Fibroblast of the aortic adventitia (primary cell): ENCODE measurements around the gene OR10H1. TPM values are rescaled to one million over a fixed set of nuclear protein-coding genes. Genes with fewer than 3 reads are reported as not detected.

Experiments used
- DNase-seq: peaks from one replicate; pipeline ENCODE4 v3.0.0-alpha.2; 2010; ENCODE audit warnings: low read depth
- H3K4me3 ChIP-seq: 2 replicates; pipeline ENCODE4 v1.5.1; 2011; ENCODE audit warnings: low read depth, mild to moderate bottlenecking, control low read depth, low read length, moderate library complexity
- total RNA-seq: library from RNA; depleted of rRNA; stranded (reverse); fragments of >200 nt; gene quantifications from 2 replicates; pipeline ENCODE4 v1.2.3, GENCODE V29; 2012; ENCODE audit warnings: low replicate concordance
- TF ChIP-seq, protein P1 (sequence below): IDR thresholded peaks from 2 replicates; pipeline ENCODE4 v1.5.1; 2011; ENCODE audit warnings: mild to moderate bottlenecking, low read length, control low read depth, inconsistent platforms; ENCODE audit not compliant: insufficient read depth

The OR10H1 gene, protein sequence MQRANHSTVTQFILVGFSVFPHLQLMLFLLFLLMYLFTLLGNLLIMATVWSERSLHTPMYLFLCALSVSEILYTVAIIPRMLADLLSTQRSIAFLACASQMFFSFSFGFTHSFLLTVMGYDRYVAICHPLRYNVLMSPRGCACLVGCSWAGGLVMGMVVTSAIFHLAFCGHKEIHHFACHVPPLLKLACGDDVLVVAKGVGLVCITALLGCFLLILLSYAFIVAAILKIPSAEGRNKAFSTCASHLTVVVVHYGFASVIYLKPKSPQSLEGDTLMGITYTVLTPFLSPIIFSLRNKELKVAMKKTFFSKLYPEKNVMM
- total RNA-seq, result not detected in 2 replicates

DNA sequence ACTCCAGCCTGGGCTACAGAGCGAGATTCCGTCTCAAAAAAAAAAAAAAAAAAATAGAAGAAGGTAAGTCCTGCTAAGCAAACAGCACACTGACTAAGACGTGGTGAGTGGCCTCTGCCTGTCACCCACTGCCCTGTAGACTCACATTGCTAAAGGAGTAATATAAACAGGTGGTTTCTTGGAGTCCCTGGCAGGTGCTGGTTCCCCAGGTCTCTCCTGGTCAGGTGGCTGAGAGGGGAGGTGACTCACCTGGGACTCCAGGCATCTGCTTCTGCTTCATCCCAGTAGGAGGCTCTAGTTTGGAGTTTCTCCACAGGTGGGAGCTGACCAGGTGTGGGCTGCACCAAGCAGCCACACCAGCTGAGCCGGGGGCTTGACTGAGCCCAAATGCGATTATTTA is at the start of gene OR10H1:
Gene OR10H1 (minus strand): TSS at position 359 of the 400 bp plus-strand sequence. CDS start 7,627 bp downstream, outside the sequence.
- H3K4me3 ChIP-seq, result no peak within 1 kb of the TSS
- TF ChIP-seq, protein P1, sequence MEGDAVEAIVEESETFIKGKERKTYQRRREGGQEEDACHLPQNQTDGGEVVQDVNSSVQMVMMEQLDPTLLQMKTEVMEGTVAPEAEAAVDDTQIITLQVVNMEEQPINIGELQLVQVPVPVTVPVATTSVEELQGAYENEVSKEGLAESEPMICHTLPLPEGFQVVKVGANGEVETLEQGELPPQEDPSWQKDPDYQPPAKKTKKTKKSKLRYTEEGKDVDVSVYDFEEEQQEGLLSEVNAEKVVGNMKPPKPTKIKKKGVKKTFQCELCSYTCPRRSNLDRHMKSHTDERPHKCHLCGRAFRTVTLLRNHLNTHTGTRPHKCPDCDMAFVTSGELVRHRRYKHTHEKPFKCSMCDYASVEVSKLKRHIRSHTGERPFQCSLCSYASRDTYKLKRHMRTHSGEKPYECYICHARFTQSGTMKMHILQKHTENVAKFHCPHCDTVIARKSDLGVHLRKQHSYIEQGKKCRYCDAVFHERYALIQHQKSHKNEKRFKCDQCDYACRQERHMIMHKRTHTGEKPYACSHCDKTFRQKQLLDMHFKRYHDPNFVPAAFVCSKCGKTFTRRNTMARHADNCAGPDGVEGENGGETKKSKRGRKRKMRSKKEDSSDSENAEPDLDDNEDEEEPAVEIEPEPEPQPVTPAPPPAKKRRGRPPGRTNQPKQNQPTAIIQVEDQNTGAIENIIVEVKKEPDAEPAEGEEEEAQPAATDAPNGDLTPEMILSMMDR, result no peak
- DNase-seq, result no peak

DNA sequence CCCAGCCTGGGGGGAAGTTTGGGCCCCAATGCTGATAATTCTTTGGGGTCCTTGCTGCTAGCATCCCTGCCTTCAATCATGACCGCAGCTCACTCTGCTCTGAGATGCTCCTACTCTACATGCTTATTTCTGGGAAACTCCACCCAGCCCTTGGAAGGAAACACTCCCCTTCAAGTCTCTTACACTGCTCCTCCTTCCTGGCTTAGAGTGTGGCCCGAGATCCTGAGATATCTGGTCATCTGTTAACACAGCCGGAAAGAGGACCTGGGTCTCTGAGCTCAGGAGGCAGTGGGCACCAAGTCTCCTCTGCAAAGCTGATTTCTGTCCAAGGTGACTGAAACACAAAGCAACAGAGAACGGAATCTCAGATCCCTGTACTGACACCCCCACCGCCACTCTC is 49.4 kb upstream of the OR10H1 start:
- no peak overlapping the region for H3K4me3 ChIP-seq
- no peak for DNase-seq

DNA sequence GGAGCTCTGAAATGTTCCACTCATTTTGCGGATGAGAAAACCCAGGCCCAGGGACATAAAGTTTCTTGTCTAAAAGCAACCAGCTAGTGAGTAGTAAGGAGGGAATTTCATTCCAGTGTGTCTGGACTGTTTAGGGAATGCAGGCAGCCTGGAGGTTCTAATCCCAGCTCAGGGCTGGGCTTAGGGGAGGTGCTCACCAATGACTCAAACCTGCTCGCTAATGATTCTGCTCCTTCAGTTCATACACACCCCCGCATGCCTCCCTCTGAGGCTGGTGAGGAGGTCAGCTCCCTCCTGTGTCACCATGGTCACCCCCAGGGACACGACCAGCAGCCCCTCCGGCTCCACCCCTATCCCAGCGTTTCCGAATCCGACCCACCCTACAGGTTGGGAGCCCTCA is 47.8 kb upstream of the OR10H1 start:
- DNase-seq, result no peak
- TF ChIP-seq, protein P1, result no peak

More for the DNA sequence above, 49.4 kb upstream of the OR10H1 start:
- TF ChIP-seq, protein P1, result no peak

DNA sequence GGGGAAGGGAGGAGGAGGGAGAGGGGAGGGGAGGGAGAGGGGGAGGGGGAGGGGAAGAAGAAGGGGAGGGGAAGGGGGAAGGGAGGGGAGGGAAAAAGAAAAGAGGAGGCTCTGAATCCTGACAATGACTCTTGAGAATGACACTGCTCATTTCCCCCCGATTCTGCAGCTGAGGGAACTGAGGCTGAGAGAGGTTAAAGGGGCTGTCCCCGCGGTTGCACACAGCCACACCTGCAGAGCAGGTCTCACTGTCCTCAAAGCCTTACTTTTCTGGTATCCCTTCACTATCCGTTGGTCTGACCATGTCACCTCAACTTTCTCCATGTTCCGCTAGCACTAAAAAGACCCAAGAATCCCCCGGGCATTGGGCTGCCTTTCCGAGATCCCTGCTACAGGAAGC is 47.0 kb upstream of the OR10H1 start:
- H3K4me3 ChIP-seq, result no peak overlapping the region
- TF ChIP-seq, protein P1, result no peak
- DNase-seq, result no peak

More for the DNA sequence above, 47.8 kb upstream of the OR10H1 start:
- no peak overlapping the region for H3K4me3 ChIP-seq

DNA sequence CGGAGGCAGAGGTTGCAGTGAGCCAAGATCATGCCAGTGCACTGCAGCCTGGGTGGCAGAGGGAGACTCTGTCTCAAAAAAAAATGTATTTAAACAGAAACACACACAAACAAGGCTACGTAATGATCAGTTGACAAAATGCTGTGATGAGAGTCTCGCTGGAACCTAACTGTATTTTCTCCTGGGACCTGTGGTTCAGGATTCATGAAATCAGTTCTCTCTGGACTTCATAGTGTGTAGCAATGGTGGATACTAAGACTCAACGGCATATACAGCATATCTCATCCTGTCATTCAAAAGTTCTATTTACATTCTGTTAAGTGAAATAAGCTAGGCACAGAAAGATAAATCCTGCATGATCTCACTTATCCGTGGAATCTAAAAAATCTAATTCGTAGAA is 45.1 kb upstream of the OR10H1 start:
- H3K4me3 ChIP-seq, result no peak overlapping the region
- no peak for DNase-seq
- TF ChIP-seq, protein P1, result no peak

DNA sequence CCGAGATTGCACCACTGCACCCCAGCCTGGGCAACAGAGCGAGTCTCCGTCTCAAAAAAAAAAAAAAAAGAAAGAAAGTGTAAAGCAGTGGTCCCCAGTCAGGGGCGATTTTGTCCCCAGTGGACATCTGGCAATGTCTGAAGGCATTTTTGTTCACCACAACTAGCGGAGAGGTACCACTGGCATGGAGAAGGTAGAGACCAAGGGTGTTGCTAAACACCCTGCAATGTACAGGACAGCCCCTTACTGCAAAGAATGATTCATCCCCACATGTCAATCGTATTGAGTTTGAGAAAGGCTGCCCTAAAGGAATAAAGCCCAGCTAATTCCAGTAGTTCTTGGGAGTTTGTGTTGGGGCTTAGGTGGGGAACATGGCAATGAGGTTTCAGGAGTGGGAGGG is 43.7 kb upstream of the OR10H1 start:
- TF ChIP-seq, protein P1, result no peak
- no peak overlapping the region for H3K4me3 ChIP-seq
- DNase-seq, result no peak

DNA sequence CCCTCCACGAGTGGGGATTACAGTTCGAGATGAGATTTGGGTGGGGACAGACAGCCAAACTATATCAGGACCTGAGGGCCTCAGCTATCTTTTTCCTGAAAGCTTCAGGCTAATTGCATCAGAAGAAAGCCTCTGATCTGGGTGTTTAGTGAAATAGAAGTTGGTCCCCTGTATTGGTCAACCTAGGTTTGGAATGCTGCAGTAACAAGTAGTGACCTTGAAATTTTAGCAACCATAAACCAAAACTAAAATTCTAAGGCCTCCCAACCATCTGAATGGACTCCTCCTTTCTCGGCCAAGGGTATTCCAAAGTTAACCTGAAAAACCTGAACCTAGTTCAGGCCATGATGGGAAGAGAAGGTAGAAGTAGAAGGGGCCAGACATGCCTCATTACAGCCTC is 34.9 kb upstream of the OR10H1 start:
- TF ChIP-seq, protein P1, result no peak
- DNase-seq, result no peak
- no peak overlapping the region for H3K4me3 ChIP-seq
